Measurements from ENCODE around the gene DCST1.

DCST1 gene

DNA sequence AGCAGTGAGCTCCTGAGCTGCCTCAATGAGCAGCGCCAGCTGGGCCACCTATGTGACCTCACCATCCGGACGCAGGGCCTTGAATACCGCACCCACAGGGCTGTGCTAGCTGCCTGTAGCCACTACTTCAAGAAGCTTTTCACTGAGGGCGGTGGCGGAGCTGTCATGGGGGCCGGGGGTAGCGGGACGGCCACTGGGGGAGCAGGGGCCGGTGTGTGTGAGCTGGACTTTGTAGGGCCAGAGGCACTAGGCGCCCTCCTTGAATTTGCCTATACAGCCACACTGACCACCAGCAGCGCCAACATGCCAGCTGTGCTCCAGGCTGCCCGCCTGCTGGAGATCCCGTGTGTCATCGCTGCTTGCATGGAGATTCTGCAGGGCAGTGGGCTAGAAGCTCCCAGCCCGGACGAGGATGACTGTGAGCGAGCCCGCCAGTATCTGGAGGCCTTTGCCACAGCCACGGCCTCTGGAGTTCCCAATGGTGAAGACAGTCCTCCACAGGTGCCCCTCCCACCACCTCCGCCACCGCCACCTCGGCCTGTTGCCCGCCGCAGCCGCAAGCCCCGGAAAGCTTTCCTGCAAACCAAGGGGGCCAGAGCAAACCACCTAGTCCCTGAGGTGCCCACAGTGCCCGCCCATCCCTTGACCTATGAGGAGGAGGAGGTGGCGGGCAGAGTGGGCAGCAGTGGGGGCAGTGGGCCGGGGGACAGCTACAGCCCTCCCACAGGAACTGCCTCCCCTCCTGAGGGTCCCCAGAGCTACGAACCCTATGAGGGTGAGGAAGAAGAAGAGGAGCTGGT is 18.7 kb upstream of the DCST1 start:
- DNase-seq: no peak

DNA sequence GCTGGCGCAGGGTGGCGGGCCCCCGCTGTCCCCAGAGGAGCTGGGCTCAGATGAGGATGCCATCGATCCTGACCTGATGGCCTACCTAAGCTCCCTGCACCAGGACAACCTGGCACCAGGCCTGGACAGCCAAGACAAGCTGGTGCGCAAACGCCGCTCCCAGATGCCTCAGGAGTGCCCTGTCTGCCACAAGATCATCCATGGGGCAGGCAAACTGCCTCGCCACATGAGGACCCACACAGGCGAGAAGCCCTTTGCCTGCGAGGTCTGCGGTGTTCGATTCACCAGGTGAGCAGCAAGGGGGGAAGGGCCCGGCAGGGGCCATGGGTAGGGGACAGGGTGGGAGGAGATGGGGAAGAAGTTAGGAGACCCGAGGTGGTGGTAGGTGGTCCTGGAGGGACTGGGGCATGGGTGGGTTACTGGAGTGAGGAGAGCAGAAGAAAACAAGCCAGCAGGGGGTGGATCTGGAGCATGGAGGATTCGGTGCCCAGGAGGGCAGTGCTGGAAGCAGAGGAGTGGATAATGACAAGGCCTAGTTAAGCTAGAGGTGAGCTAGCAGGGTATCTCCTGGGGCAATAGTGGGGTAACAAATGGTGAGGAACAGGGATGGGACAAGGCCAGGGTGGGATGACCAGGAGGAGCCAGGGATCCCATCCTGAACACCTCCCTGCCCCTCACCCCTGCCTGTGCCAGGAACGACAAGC is 17.9 kb upstream of the DCST1 start:
- DNase-seq: no peak

DNA sequence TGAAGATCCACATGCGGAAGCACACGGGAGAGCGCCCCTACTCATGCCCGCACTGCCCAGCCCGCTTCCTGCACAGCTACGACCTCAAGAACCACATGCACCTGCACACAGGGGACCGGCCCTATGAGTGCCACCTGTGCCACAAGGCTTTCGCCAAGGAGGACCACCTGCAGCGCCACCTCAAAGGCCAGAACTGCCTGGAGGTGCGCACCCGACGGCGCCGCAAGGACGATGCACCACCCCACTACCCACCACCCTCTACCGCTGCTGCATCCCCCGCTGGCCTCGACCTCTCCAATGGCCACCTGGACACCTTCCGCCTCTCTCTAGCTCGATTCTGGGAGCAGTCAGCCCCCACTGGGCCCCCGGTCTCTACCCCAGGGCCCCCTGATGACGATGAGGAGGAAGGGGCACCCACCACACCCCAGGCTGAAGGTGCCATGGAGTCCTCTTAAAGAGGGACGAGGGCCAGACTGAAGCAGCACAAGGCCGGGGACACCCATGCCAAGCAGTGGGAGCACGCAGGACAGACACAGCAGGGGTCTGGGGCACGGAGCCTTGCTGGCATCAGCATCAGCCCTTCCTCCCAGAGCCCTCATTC is 17.3 kb upstream of the DCST1 start:
- no peak for DNase-seq

DNA sequence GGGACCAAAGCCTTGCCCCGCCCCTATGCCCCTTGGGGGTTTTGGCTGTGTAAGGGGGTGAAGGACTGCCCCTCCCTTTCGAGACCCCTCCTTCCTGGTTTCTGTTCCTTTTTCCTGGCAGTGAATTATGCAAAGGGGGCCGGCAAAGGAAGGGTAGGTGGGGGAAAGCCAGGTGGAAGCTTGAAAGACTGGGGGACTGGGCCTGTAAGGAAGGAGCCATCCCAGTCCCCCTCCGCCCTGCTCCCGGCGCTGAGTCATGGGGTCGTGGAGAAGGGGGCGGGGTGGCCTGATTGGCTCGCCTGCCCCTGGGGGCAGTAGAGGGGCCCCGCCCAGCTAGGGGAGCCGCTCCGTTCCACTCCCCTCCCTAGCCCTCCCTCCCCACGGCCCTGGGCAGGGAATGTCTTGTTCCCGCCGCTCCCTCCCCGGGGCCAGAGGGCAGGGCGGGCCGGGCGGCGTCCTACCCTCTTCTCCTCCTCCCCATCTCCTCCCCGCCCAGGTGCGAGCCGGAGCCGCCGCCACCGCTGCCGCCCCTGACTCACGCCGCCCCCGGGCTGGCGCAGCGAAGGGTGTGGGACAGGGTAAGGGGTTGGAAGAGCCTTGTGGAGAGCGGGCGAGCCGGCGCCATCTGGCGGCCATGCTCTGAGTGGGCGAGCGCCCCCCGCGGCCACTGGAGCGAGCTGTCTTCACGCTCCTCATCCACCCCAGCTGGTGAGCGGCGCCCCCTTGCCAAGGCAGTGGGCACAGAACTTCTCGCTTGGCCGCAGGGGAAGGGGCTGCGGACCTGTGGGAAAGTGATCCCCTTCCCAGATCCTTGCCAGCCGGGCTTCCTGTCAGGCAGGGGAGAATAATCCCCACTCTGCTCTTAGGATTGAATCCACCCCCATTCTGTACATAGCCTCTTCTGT is 16.3 kb upstream of the DCST1 start:
- peak; percentile 84 for DNase-seq

DNA sequence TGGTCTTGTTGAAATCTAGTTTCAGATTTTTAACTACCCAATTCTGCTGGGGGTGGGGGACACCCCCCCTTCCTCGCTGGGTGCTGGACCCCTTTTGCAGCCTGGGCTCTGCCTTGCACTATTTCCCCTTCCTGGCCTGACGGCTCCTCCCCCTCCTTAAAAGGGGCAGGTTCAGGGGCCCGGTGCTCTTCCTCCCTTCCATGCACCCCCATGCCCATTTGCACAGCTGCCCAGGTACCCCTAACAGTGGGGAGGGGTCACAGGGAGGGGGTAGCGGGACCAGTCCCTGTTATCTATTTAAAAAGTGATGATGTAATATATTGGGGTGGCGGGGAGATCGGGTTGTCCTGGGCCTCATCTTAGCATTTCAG is 15.7 kb upstream of the DCST1 start:
- DNase-seq: no peak

DNA sequence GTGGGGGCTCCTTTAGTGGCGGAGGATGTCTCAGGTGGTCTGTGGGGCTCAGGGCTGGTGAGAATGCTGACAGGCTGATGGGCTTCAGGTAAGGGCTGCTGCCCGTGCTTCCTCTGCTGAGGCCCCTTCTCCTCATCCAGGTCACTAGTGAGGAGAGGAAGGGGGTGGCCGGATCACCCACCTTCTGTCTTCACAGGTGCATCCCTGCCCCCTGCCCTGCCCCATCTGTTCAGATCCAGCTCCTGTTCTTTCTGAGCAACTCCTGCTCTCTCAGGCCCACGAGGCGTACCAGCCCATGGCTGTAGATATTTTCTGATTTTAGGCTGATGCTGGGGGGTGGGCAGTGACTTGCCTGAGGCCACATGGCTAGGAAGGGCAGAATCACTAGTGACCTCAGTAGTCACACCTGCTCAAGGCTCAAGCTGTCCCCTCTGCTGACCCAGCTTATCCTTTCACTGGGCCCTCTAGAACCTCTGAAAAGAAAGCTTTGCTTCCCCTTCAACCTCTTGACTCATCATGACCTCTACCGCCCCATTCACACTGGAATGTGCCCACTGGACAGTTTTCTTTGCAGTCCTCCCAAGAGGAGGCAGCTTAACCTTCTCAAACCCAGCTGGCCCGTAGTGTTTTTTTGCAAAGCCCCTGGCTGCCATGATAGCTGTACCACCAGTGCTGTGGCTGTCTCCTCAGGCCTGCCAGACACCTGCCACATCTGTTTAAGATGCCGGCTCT is 14.8 kb upstream of the DCST1 start:
- no peak for DNase-seq

DNA sequence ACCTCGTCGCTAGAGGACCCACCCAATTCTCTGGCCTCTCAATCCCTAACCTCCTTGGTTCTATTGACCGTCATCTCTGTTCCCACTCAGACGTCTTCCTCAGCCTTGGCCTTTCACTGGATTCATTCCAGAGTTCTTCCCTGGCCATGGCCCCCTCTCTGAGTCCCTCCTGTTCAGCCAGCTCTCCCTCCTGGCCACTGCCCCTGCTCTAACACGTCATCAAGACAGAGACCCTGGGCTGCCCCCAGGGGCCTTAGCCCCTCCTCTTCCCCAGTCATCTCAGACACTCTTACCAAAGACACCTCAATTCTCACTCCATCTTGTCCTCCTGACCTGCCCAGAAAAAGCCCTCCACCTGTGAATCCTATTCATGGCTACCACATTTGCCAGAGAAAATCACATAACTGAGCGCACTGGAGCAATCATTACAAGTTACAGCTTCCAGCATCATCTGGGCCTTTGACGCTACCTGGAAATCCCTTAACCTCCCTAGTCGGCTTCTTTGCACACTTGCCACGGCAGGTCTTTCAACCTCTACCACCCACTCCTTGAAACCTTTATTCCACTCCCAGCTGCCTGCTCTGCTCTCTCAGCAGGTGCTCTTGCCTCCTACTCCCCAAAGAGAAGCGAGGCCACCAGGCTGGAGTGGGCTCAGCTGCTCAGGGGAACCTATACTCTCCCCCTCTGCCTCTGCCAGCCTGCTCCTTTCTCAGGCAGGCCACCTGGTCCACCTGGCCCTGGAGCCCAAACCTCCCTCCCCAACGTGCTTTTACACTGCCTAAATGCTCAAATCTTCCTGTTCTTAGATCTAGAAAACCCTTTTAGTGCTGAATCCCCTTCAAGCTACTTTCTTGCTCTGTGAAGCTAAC is 14.0 kb upstream of the DCST1 start:
- no peak for DNase-seq

DNA sequence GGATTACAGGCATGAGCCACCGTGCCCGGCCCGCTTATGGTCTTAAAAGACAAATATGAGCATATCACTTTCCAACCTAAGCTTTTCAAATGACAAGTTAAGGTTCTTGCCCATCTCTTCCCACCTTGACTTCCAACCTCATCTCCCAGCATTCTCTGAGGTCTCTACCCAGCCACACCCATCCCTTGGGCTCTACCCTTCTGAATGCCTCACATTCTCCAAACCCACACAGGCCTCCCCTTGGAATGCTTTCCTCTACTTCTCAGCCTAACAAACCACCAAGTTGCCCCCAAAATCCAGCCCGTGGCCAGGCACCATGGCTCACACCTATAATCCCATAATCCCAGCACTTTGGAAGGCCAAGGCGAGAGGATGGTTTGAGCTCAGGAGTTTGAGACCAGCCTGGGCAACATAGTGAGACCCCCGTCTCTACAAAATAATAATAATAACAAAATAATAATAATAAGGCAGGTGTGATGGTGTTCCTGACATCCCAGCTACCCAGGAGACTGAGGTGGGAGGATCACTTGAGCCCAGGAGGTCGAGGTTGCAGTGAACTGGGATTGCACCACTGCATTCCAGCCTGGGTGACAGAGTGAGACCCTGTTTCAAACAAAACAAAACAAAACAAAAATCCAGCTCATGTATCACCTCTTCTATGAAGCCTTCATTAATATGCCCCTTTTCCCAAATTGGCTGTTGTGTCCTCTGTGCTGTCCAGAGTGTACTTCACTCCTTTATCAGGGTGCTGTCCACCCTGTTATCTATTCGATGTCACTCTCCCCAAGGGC is 11.3 kb upstream of the DCST1 start:
- no peak for DNase-seq

DNA sequence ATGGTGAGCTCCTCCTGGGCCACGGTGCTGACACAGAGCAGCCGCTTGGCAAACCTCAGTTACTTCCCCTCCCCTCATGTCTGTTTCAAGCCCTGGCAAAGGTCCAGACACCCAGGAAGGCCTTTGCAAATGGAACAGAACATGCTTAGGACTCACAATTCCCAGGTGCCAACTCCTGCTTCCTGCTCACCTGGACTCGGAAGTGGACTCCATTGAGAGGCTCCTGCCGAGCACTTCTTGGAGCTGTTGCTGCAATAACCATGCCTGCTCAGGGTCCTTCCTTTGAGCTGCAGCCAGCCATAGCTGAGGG is 10.7 kb upstream of the DCST1 start:
- DNase-seq: no peak

DNA sequence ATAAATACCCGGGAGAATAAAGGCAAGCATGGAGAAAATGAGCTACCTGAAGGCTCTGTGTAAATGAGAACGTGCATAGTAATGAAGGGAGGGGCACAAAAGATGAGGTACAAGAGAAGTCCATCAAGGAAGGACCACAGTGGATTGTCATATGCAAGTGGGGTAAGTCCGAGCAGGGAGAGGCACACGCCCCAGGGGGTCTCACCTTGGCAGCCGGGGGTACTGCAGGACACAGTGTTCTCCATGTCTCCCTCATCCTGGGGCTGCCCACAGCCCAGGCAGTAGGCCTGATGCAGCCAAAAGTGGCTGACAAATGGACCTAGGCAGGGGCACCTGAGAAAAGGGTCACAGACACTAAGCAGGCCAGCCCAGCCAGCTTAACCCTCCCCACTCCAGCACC is 10.0 kb upstream of the DCST1 start:
- DNase-seq: no peak

DNA sequence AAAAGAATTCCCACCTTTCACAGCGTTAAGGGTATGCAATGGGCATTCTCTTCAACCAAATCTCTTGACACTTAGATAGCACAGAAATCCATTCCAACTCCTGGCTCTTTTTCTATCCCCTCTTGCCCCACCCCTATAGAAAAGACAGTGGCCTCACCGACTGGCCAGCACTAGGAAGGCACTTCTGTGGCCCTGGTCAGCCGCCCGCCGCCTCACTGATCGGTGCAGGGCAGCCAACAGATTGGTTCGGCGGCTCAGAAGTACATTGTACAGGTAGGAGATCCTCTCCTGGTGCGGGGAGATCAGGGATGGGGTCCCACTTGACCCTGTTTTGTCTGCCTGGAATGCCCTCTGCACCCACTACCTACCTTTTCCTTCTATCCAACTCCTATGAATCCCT is 9.3 kb upstream of the DCST1 start:
- DNase-seq: no peak

DNA sequence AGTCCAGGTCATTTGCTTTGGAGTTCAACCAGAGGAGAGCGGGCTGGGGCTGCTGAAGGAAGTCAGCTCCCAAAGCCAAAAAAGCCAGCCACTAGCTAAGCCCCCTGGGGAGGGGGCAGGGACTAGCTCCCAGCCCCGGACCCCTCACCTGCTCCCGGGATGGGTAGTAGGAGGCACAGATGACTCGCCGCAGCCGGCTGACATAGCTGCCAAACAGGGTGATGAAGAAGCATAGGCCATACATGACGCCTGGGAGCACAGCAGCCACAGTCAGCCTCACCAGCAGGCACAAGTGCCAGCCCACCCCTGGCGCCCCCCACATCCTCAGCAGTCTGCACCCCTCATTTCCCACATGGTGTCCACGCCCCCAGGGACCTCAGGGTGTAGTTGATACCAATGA is 7.5 kb upstream of the DCST1 start:
- DNase-seq: no peak

DNA sequence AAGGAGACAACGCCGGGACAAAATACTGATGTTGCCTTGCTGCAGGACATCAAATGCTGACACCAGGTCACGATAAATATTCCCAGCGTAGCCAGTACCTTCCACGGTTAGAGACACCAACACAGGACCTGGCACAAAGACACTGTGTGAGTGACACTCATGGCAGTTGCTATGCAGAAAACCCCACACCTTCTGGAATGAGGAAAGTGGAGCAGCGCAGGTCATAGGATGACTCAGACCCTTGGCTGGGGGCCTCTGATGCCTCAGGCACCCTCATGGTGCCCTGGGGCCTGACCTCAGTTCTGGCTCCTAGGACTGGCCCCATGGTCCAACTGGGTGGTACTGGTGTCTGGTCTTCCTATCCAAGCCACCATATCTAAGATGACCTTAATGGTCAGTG is 7.0 kb upstream of the DCST1 start:
- no peak for DNase-seq

DNA sequence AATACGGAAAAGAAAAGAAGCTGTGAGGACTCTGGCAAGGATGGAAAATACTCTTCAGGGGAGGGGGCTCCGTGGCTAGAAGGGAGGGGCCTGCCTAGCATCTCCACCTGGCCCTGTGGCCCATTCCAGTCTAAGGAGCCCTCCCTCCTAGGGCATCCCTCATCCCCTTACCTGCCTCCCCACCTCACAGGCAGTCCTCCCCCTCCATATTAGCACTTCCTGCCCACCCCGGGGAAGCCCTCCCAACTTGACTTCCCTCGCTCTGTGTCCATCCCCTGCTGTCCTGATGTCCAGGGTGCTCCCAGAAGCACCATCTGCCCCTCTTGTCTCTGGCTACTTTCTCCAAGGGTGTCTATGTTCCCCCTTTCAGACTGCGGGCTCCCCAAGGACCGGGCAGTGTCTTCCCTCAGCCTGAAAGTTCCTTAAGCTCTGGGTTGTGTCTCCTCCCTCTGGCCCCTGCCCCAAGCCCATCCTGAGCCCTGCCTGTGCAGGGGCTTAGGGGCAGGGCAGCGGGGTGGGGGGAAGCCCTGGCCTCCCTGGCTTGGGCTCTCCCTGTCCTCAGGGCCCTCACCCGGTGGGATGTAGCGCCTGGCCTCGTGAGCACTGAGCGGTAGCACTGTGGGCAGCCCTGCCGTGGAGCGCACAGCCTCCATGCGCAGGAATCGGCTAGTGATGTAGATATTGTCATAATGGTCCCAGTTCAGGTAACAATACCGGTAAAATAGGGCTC is 3.9 kb upstream of the DCST1 start:
- no peak for DNase-seq

DNA sequence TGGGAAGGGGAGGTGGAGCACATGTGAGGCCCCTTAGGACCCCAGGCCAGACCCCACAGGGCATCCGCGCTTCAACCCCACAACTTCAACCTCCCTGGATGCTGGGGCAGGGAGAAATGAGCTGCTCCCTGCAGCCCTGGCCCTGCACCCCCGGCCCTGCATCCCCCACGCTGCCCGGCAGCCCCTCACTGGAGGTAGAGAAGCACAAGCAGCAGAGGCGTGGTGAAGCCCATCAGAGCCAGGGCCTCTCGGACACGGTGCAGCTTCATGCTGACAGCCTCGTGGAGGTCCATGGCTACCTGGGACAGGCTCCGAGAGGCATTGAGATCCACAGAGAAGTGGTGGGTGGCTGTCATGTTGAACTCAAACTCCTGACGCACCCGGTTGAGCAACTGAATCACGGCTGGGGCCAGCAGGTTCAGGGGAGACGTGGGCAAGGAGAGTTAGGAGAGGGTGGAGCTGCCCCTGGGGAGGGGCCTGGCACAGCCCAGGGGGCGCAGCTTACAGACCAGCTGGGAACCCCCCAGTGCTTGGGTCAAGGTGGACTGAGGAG is 3.3 kb upstream of the DCST1 start:
- DNase-seq: no peak

DNA sequence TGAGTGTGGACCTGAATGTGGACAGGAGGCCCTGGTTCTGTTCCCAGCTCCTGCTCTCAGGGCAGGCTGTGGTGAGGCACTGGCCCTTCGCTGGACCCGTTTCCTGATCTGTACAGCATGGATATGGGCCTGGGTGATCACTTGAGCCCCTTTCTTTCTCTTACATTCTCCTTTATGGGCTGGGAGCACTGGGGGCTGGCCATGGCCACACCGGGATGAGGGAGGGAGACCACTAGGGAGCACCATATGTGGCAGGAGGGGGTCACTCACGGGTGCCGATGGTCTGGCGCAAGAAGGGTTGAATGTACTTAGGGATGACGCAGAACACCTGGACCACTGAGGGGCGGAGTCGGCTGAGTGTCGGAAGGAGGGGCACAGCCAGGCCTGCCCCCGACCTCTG is 2.7 kb upstream of the DCST1 start:
- no peak for DNase-seq

DNA sequence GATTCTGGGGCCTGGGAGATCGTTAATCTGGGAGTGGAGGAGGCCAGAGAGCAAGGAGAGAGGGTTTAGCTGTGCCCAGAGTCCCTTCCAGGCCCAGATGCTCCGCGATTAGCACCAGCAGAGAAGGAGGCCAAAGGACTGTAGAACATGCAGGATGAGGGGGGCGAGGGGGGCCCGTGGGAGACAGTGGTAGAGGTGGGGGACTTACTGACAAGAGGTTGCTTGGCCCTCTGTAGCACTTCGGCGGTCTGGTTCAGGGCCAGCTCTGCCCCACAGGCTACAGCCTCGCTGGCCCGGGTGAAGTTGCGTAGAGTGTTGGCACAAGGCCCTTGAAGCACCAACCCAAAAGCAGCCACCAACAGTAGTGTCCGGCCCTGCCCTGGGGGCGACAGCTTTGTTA is 738 bp upstream of the DCST1 start:
- DNase-seq: no peak

DNA sequence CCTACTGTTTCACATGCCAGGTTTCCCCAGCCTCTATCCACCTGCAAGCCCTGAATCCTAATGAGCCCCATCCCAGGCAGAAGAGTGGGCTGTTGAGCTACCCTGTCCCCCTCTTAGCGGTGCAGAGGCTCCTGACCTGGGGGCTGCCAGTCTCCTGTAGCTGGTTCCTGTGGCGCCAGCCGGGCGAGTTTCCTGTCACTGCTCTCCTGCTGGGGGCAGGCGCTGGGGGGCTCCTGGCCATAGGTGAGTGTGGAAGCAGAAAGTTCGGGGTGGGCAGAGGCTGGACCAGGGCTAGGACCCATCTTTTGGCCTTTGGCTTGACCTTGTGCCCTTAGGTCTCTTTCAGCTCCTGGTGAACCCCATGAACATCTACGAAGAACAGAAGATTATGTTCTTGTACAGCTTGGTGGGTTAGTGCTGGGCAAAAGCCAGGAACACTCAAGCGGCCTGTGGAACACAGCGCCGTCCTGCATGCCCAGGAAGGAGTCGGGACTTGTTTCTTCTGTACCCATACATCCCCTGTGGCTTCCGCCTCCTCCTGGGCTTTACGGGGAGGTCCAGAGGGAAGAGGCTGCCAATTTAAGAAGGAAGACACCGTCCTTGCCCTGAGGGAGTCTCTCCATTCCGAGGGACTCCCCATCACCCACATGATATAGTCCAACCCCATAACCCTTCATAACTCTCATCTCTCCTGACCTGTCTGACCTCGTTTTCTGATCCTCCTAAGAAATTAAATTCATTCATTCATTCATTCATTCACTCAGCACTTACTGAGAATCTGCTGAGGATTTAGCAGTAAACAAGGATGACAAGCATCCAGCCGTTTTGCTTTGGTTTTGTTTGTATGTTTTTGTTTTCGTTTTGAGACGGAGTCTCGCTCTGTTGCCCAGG is 939 bp downstream of the DCST1 start:
- DNase-seq: no peak

DNA sequence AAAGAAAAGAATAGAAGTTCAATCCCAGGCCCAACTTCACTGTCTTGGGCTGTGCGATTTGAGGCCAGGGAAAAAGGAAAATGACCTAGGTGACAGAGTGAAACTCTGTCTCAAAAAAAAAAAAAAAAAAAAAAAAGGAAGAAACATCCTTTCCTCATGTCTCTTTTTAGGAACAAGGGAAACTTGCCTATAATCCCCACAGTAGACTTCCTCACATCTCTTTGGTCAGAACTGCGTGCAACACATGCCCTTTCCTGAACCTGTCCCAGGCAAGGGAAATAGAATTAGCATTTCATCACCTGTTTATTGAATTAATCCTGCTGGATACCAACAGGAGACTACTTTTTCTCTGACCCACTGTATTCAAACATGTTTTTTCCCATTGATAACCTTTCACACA is 2.3 kb downstream of the DCST1 start:
- DNase-seq: no peak
